ENCODE measurements around the gene MCAT.
"Not testable (repeated sequence)": the region's sequence is repeated elsewhere in the genome, so short reads cannot be mapped to it uniquely, and the experiment has no call there.

DNA sequence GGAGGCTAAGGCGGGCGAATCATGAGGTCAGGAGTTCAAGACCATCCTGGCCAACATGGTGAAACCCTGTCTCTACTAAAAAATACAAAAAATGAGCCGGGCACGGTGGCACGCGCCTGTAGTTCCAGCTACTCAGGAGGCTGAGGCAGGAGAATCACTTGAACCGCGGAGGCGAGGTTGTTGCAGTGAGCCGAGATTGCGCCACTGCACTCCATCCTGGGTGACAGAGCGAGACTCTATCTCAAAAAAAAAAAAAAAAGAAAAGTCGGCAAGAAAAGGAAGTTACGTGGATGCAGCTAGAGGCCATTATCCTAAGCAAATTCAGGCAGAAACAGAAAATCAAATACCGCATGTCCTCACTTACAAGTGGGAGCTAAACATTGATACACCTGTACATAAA is 3.1 kb upstream of the MCAT start:
- not testable (repeated sequence) for TF ChIP-seq CTCF (conservative IDR thresholded peaks at IDR 0.05); ZFX (IDR thresholded peaks at IDR 0.05)

All from C4-2B (cell line).